ENCODE results near the gene ITGA11.
A peak's percentile ranks its signal among the peaks of the same experiment; 100 is the strongest.

ITGA11 gene

GRCh38 chr15:68349151-68349550 is 82.8 kb downstream of the ITGA11 start:
- DNase-seq, result peak; percentile 26 to 56 (median 37)

GRCh38 chr15:68348606-68349005 is 83.4 kb downstream of the ITGA11 start:
- no peak for DNase-seq

DNA sequence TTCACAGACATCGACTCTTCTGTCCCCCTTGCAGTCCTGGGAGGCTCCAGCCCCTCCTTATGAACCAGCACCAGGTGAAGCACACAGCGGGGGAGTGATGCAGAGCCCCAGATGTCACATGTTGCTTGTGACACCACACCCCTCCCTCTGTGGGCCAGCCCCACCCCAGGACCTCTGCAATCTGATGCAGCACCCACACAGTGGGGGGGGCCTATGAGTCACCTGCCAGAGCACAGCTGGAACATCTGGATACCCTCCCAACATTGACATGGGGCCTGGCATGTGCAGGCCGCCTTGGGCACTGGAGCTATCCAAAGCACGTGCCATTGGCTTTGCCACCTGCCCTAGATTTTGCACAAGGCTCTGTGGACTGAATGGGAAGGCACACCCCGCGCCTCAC is 83.9 kb downstream of the ITGA11 start:
- peak in 1 of 3 donors; percentile 32 for DNase-seq

- no peak for DNase-seq
Observed at GRCh38 chr15:68347392-68347791, 84.6 kb downstream of the ITGA11 start.

GRCh38 chr15:68346979-68347378 is 85.0 kb downstream of the ITGA11 start:
- no peak for DNase-seq

- DNase-seq, result no peak
Observed at GRCh38 chr15:68345481-68345880, 86.5 kb downstream of the ITGA11 start.

- DNase-seq, result no peak
Observed at GRCh38 chr15:68344600-68344999, 87.4 kb downstream of the ITGA11 start.

- no peak for DNase-seq
Observed at GRCh38 chr15:68343579-68344225, 88.3 kb downstream of the ITGA11 start.

GRCh38 chr15:68341760-68342725 is 89.9 kb downstream of the ITGA11 start:
- peak; percentile 76 to 89 (median 85) for DNase-seq

- no peak for DNase-seq
Observed at GRCh38 chr15:68340726-68341671, 91.0 kb downstream of the ITGA11 start.

DNA sequence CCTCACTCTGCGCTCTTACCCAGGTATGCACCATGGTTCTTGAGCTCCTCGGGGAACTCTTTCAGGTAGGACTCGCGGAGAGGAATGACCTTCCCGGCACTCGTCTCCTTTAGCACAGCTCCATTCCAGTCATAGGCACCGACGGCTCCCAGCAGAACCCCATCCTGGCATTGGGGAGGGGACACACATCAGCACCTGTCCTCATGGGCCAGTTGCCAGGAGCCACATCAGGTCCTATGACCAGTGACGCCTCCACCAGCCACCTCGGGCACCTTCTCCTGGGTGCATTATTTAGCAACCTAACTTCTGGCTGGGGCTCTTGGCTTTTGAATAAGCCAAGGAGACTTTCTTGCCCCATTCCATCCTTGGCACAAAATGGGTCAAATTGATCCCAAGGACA is 92.5 kb downstream of the ITGA11 start:
- DNase-seq, result no peak

DNA sequence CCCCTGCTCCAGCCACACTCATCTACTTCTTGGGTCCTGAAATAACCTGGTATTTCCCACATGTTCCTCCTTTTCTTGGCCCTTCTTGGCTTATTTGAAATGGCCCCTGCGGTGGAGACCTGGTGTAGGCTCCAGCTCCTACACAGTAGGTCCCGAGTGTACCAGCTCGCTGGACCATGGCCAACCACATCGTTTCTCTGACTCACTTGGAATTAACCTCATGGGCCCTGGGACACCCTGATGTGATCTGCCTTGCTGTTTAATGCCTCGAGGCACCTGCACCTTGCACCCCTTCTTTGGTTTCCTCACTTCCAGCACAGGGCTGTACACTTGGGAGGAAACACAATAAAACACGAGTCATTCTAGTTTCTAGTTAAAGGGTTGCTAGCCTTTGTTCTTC is 94.1 kb downstream of the ITGA11 start:
- DNase-seq, result peak in 2 of 3 donors; percentile 40 to 46

DNA sequence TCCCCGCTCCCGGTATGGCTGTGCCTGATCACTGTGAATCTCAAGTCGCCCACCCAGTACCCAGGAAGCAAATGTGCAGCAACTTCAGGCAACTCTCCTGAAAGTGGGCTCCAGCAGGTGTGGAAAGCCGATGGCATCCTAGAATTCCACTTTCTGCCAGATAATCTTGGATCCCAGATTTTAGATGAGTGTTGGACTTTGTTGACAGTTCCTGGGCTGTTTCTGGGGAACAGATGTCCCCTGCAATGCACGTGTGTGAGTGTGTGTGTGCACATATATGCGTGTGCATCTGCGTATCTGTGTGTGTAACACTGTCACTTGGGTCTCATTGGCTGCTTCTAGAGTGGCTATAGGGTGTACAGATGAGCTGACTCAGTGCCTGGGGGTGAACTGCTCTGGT is 95.4 kb downstream of the ITGA11 start:
- DNase-seq, result no peak

- DNase-seq, result no peak
Observed at GRCh38 chr15:68335655-68336054, 96.3 kb downstream of the ITGA11 start.

GRCh38 chr15:68335251-68335650 is 96.7 kb downstream of the ITGA11 start:
- no peak for DNase-seq

DNA sequence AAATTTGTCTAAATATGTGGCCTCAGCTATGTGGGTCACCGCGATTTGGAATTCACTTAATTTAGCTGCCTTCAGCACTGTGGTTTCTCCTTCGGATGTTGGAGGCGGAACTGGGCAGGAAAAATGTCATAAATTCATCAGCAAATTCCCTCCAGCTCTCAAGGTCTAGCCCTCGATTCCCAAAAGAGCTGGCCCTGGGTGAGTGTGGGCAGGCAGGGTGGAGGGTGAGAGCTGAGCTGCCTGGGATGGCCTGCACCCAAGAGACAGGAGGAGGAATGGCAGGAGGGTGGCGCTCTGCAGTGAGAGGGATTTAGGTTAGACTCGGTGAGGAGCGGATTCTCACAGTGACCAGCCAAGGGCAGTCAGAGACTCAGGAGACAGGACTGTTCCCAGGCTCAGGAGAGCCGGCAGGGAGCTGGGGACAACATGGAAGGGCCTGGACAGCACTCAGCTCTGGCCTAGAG is 97.3 kb downstream of the ITGA11 start:
- peak; percentile 67 to 72 (median 72) for DNase-seq

DNA sequence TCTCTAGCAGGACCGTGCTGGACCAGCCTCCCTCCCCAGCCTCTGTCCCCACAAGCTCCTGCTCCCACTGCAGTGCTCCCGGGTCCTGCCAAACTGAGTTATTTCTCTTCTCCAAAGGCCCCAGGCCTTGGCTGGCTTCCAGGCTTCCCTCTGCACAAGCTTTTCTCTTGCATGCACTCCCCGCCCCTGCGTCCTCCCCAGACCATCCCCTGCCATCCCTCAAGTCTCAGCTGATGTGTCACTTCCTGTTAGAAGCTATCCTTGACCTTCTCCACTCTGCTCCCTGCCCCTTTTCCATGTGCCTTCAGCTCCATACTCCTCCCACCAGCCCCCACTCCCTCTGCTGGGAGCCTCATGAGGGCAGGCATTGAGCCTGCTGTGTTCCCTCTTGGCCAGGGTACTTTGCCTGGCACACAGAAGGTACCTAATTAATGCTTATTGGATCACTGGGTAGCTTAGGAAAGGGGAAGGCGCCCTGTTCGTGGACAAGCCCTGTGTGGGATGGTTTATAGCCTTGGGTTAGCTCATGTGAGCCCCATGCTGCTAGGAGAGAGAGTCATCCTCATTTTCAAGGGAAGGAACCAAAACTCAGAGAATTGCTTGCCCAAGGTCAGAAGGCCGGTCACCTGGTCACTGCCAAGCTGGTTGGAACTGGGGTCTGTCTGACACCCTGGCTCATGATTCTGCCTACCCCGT is 98.0 kb downstream of the ITGA11 start:
- DNase-seq, result peak; percentile 86 to 88 (median 87)

GRCh38 chr15:68332266-68332665 is 99.7 kb downstream of the ITGA11 start:
- no peak for DNase-seq

- DNase-seq, result no peak
Observed at GRCh38 chr15:68330901-68331300, 101.1 kb downstream of the ITGA11 start.

GRCh38 chr15:68330416-68330815 is 101.5 kb downstream of the ITGA11 start:
- DNase-seq, result no peak

DNA sequence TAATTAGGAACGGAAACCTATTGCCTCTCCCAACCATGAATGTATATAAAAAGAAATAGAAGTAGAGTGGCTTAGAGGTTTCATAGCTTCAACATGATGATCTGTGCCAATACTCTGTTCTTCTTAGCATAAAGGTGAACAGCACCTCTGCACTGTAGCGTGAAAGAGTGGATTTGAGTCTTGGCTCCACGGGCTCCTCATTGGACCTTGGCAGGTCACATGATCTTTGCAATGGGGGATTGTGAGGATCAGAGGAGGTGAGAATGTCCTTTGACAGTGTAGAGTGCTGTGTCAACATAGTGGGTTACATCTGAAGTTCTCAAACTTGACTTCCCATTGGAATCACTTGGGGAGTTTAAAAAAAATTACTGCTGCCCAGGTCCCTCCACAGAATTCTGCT is 103.0 kb downstream of the ITGA11 start:
- no peak for DNase-seq

DNA sequence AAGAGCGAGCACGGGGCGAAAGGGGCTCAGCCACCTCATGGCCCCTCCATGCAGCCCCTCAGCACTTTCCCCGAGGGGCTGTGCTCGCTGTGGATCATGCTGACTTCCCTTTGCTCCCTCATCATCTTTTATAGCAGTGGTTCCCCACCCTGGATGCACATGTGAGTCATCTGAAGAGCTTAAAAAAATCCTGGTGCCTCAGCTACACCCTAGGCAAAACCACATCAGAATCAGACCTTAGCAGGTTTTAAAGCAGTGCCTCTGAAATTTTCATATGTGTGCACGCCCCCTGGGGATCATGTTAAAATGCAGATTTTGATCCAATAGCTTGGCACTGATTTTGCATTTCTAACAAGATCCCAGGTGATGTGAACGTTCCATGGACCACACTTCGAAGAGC is 103.5 kb downstream of the ITGA11 start:
- DNase-seq, result peak in 2 of 3 donors; percentile 64 to 65
